LNCaP clone FGC (cell line): ENCODE data around the gene RHOBTB1.

Source experiments
- DNase-seq: peaks from one replicate; pipeline ENCODE4 v3.0.0-alpha.2; 2011; ENCODE audit warnings: low read depth
- H3K4me3 ChIP-seq: 2 replicates; pipeline ENCODE4 v1.5.1; 2011; ENCODE audit warnings: mild to moderate bottlenecking, low read depth, low read length, control low read depth
- CTCF ChIP-seq: IDR thresholded peaks from 2 replicates; pipeline ENCODE4 v1.5.1; 2012; ENCODE audit warnings: mild to moderate bottlenecking; ENCODE audit not compliant: control insufficient read depth, insufficient read depth; ENCODE audit errors: extremely low read depth

The RHOBTB1 gene

GRCh38 chr10:60856405-60856804, 87.6 kb downstream of the RHOBTB1 start:
- DNase-seq = no peak
- H3K4me3 ChIP-seq = no peak overlapping the region
- TF ChIP-seq CTCF = no peak

GRCh38 chr10:60853637-60854036, 90.3 kb downstream of the RHOBTB1 start:
- DNase-seq = no peak
- TF ChIP-seq CTCF = no peak
- no peak overlapping the region for H3K4me3 ChIP-seq

- TF ChIP-seq CTCF = no peak
- no peak overlapping the region for H3K4me3 ChIP-seq
- no peak for DNase-seq
Measured at GRCh38 chr10:60853107-60853506, 90.9 kb downstream of the RHOBTB1 start.

GRCh38 chr10:60849740-60850139, 94.2 kb downstream of the RHOBTB1 start:
- DNase-seq = no peak
- TF ChIP-seq CTCF = no peak

GRCh38 chr10:60849217-60849616, 94.8 kb downstream of the RHOBTB1 start:
- no peak overlapping the region for H3K4me3 ChIP-seq
- no peak for DNase-seq

More at GRCh38 chr10:60849740-60850139, 94.2 kb downstream of the RHOBTB1 start:
- H3K4me3 ChIP-seq = no peak overlapping the region

GRCh38 chr10:60848680-60849079, 95.3 kb downstream of the RHOBTB1 start:
- H3K4me3 ChIP-seq = no peak overlapping the region

More at GRCh38 chr10:60849217-60849616, 94.8 kb downstream of the RHOBTB1 start:
- TF ChIP-seq CTCF = no peak

More at GRCh38 chr10:60848680-60849079, 95.3 kb downstream of the RHOBTB1 start:
- TF ChIP-seq CTCF = no peak
- DNase-seq = no peak
